Naive thymus-derived CD4-positive, alpha-beta T cell (primary cell): ENCODE data around the gene GBE1. TPM values are rescaled to one million over a fixed set of nuclear protein-coding genes. Genes with fewer than 3 reads are reported as not detected.

ENCODE experiments used
- ATAC-seq: fragments of 150-1000 bp; cut with Tn5 transposase; 2 replicates; pipeline ENCODE4 v1.10.0; 2021; ENCODE audit warnings: mild to moderate bottlenecking, moderate library complexity
- CTCF ChIA-PET: fragments of 350-600 bp; sonication (Branson Sonifier 250); formaldehyde crosslinking; loops from one replicate; lab custom pipeline; 2021; ENCODE audit warnings: antibody characterized with exemption; lab: Charles Lee
- POLR2A ChIA-PET: fragments of 350-600 bp; sonication (Branson Sonifier 250); formaldehyde crosslinking; loops from one replicate; lab custom pipeline; 2021; ENCODE audit warnings: antibody characterized with exemption, inconsistent platforms; lab: Charles Lee
- DNase-seq, 9 donors: peaks; one replicate each; pipeline versions ENCODE4 v3.0.0 to v3.0.0-alpha.2; 2020 to 2022; ENCODE audit warnings: mixed read lengths in 1 of 9
- H3K27ac ChIP-seq: one replicate; pipeline ENCODE4 v1.7.0; 2013; ENCODE audit warnings: mild to moderate bottlenecking, low read depth, low read length, moderate library complexity
- H3K27me3 ChIP-seq, 2 donors: one replicate each; pipeline ENCODE4 v1.7.0; 2013; ENCODE audit warnings: low read length in 2 of 2, mild to moderate bottlenecking in 2 of 2, moderate library complexity in 2 of 2; ENCODE audit not compliant: control insufficient read depth in 2 of 2, insufficient read depth in 2 of 2
- H3K36me3 ChIP-seq, 3 experiments: 1 replicate in 2 of 3; 2 replicates in 1 of 3; pipeline ENCODE4 v1.7.0; 2013; ENCODE audit warnings: low read length in 3 of 3, mild to moderate bottlenecking in 3 of 3, moderate library complexity in 1 of 3; ENCODE audit not compliant: insufficient read depth in 3 of 3, control insufficient read depth in 2 of 3
- H3K4me1 ChIP-seq, 2 donors: one replicate each; pipeline ENCODE4 v1.7.0; 2013; ENCODE audit warnings: low read length in 2 of 2, mild to moderate bottlenecking in 2 of 2, moderate library complexity in 1 of 2; ENCODE audit not compliant: control insufficient read depth in 2 of 2, insufficient read depth in 2 of 2
- H3K4me3 ChIP-seq: 2 replicates; pipeline ENCODE4 v1.7.0; 2013; ENCODE audit warnings: mild to moderate bottlenecking, low read length
- H3K9me3 ChIP-seq, 3 experiments: 1 replicate in 2 of 3; 2 replicates in 1 of 3; pipeline ENCODE4 v1.7.0; 2013; ENCODE audit warnings: low read length in 3 of 3; ENCODE audit not compliant: control insufficient read depth in 2 of 3
- H3K27ac Mint-ChIP-seq, 9 donors: one replicate each; pipeline ENCODE4 v1.8.0; 2020 to 2022; ENCODE audit warnings: mixed read lengths in 9 of 9, mild to moderate bottlenecking in 8 of 9, moderate library complexity in 5 of 9, inconsistent platforms in 2 of 9
- H3K27me3 Mint-ChIP-seq, 5 donors: one replicate each; pipeline ENCODE4 v1.8.0; 2021 to 2022; ENCODE audit warnings: mixed read lengths in 5 of 5, mild to moderate bottlenecking in 1 of 5
- H3K36me3 Mint-ChIP-seq, 5 donors: one replicate each; pipeline ENCODE4 v1.8.0; 2020 to 2022; ENCODE audit warnings: mixed read lengths in 5 of 5, mild to moderate bottlenecking in 3 of 5, inconsistent platforms in 1 of 5
- H3K4me1 Mint-ChIP-seq, 7 donors: one replicate each; pipeline ENCODE4 v1.8.0; 2020 to 2022; ENCODE audit warnings: mixed read lengths in 7 of 7, mild to moderate bottlenecking in 3 of 7, inconsistent platforms in 1 of 7
- H3K4me3 Mint-ChIP-seq, 10 donors: one replicate each; pipeline ENCODE4 v1.8.0; 2020 to 2022; ENCODE audit warnings: mild to moderate bottlenecking in 10 of 10, mixed read lengths in 10 of 10, moderate library complexity in 6 of 10, inconsistent platforms in 2 of 10
- H3K9me3 Mint-ChIP-seq, 11 donors: one replicate each; pipeline ENCODE4 v1.8.0; 2020 to 2022; ENCODE audit warnings: mixed read lengths in 11 of 11, mild to moderate bottlenecking in 4 of 11, inconsistent platforms in 1 of 11, moderate library complexity in 1 of 11
- intact Hi-C, 2 donors: fragments of 100-400 bp; cut with micrococcal nuclease; formaldehyde crosslinking; loops; one replicate each; pipeline ENCODE4 v1.15.1; 2023
- polyA plus RNA-seq, 2 donors: library from polyadenylated mRNA; unstranded; fragments of 300-500 nt; fragmentation: Illumina TruSeq; gene quantifications; one replicate each; pipeline ENCODE4 v1.2.3, GENCODE V29; 2021
- total RNA-seq, 6 experiments: library from RNA in 5 of 6; stranded (reverse) in 5 of 6; gene quantifications; 1 replicate in 5 of 6; 2 replicates in 1 of 6; pipeline ENCODE4 v1.2.3 and lab custom pipeline; 2021 to 2026

Gene GBE1
- total and polyA plus RNA-seq, 7 experiments from 2014 or later, result 6.5 to 33.2 (median 8.3) TPM

DNA sequence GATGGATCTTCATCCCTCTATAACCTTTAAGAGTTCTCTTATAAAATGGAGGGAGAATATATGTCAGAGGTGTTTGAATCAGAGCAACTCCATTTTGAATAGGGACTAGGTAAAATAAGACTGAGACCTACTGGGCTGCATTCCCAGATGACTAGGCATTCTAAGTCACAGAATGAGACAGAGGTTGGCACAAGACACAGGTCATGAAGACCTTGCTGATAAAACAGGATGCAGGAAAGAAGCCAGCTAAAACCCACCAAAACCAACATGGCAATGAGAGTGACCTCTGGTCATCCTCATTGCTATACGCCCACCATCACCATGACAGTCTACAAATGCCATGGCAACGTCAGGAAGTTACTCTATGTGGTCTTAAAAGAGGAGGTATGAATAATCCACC is 211.0 kb downstream of the GBE1 start:
- CTCF ChIA-PET, result no interaction called here

DNA sequence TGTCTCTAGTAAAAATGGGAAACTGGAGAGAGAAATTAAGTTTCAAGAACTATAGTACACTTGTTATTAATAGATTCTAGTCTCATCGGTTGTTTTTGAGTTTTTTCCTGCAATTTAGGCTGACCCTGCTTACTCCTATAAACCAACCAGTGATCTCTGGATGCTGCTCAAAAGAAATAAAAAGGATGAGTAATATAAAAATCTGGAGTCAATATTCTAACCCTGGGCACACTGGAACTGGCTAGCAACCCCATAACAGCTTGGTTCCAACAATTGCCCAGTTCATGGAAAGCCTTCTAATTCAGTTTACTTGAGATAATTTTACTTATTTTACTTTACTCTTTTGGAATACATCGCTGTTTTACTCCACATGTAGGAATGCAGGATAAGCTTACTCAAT is 211.6 kb downstream of the GBE1 start:
- Histone ChIP-seq H3K4me3 (no peak overlapping the region), H3K9me3 (no peaks in the 10 kb centered on the region), H3K36me3 (no peaks in the 10 kb centered on the region), H3K4me1 (no peaks in the 10 kb centered on the region), H3K27ac (no peak overlapping the region), H3K27me3 (no peaks in the 10 kb centered on the region)
- H3K36me3 Mint-ChIP-seq, result peaks cover 15 to 35% (median 23%) of the 10 kb centered on the region in 5 donors
- peaks cover 0 to 5% (median 0%) of the 10 kb centered on the region in 7 donors for H3K4me1 Mint-ChIP-seq
- no peaks in the 10 kb centered on the region for H3K27me3 Mint-ChIP-seq
- peaks cover 0 to 31% (median 13%) of the 10 kb centered on the region in 11 donors for H3K9me3 Mint-ChIP-seq
- ATAC-seq (no peak), DNase-seq (no peak)
- ChIA-PET POLR2A (no interaction called here), CTCF (no interaction called here)
- no peak overlapping the region for H3K27ac Mint-ChIP-seq
- no peak overlapping the region for H3K4me3 Mint-ChIP-seq
- intact Hi-C loops, result no loop called here

More for the DNA sequence above, 211.0 kb downstream of the GBE1 start:
- intact Hi-C loops, result no loop called here
- Histone ChIP-seq H3K4me3 (no peak overlapping the region), H3K27me3 (no peaks in the 10 kb centered on the region), H3K9me3 (no peaks in the 10 kb centered on the region), H3K27ac (no peak overlapping the region), H3K36me3 (no peaks in the 10 kb centered on the region), H3K4me1 (no peaks in the 10 kb centered on the region)
- Mint-ChIP-seq H3K27ac (no peak overlapping the region), H3K9me3 (peaks cover 0 to 31% (median 13%) of the 10 kb centered on the region in 11 donors), H3K4me3 (no peak overlapping the region), H3K4me1 (peaks cover 0 to 5% (median 0%) of the 10 kb centered on the region in 7 donors), H3K36me3 (peaks cover 15 to 35% (median 23%) of the 10 kb centered on the region in 5 donors), H3K27me3 (no peaks in the 10 kb centered on the region)
- ATAC-seq, result no peak
- POLR2A ChIA-PET, result no interaction called here
- DNase-seq, result no peak

GRCh38 chr3:81549388-81549787 is 212.1 kb downstream of the GBE1 start:
- Histone ChIP-seq H3K4me3 (no peak overlapping the region), H3K4me1 (no peaks in the 10 kb centered on the region), H3K27me3 (no peaks in the 10 kb centered on the region), H3K27ac (no peak overlapping the region), H3K9me3 (no peaks in the 10 kb centered on the region), H3K36me3 (no peaks in the 10 kb centered on the region)
- Mint-ChIP-seq H3K4me3 (no peak overlapping the region), H3K27me3 (no peaks in the 10 kb centered on the region), H3K27ac (no peak overlapping the region), H3K36me3 (peaks cover 15 to 35% (median 23%) of the 10 kb centered on the region in 5 donors), H3K9me3 (peaks cover 0 to 31% (median 13%) of the 10 kb centered on the region in 11 donors), H3K4me1 (peaks cover 0 to 1% (median 0%) of the 10 kb centered on the region in 7 donors)
- no peak for DNase-seq
- ChIA-PET POLR2A (no interaction called here), CTCF (no interaction called here)
- no peak for ATAC-seq
- intact Hi-C loops, result no loop called here

- Mint-ChIP-seq H3K9me3 (peaks cover 0 to 17% (median 7%) of the 10 kb centered on the region in 11 donors), H3K36me3 (peaks cover 4 to 21% (median 14%) of the 10 kb centered on the region in 5 donors), H3K4me1 (peaks cover 0 to 1% (median 0%) of the 10 kb centered on the region in 7 donors), H3K4me3 (no peak overlapping the region), H3K27me3 (no peaks in the 10 kb centered on the region), H3K27ac (no peak overlapping the region)
- no peaks in the 10 kb centered on the region for H3K27me3 ChIP-seq
- H3K27ac ChIP-seq, result no peak overlapping the region
- ATAC-seq (no peak), DNase-seq (no peak)
- no peaks in the 10 kb centered on the region for H3K9me3 ChIP-seq
- ChIA-PET POLR2A (no interaction called here), CTCF (interaction anchor here (0.7 kb wide), 1 partner anchor 36 kb away, joined by 3 read pairs; no protein-coding TSS in a partner anchor)
- no peaks in the 10 kb centered on the region for H3K4me1 ChIP-seq
- no peak overlapping the region for H3K4me3 ChIP-seq
- no peaks in the 10 kb centered on the region for H3K36me3 ChIP-seq
- intact Hi-C loops, result no loop called here
Measured at GRCh38 chr3:81545572-81545971, 215.9 kb downstream of the GBE1 start.

GRCh38 chr3:81544385-81544784 is 217.1 kb downstream of the GBE1 start:
- ChIA-PET POLR2A (no interaction called here), CTCF (no interaction called here)
- Histone ChIP-seq H3K4me1 (no peaks in the 10 kb centered on the region), H3K27ac (no peak overlapping the region), H3K4me3 (no peak overlapping the region), H3K36me3 (no peaks in the 10 kb centered on the region), H3K27me3 (no peaks in the 10 kb centered on the region), H3K9me3 (no peaks in the 10 kb centered on the region)
- Mint-ChIP-seq H3K36me3 (peaks cover 4 to 15% (median 11%) of the 10 kb centered on the region in 5 donors), H3K27me3 (no peaks in the 10 kb centered on the region), H3K4me1 (no peaks in the 10 kb centered on the region), H3K27ac (no peak overlapping the region), H3K4me3 (no peak overlapping the region), H3K9me3 (peaks cover 0 to 8% (median 3%) of the 10 kb centered on the region in 11 donors)
- ATAC-seq (no peak), DNase-seq (no peak)
- intact Hi-C loops, result no loop called here

DNA sequence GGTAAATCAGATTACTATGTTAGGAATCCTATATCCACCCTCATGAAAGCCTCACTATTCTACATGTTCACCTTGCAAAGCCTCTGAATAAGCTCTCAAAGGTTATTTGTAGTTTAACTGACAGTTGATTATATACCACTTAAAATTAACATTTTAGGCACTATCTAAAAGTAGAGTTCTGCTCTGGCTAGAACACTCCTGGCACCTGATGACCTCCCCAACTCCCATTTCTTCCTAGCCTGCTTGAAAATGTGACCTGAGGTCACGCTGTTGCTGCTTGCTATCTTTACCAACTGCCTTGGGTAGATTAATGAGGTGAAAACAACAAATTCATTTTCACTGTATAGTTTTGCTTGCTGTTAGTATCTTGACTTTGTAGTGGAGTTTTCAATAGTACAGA is 220.7 kb downstream of the GBE1 start:
- no peaks in the 10 kb centered on the region for H3K27me3 Mint-ChIP-seq
- H3K36me3 Mint-ChIP-seq, result peaks cover 0 to 12% (median 5%) of the 10 kb centered on the region in 5 donors
- intact Hi-C loops, result no loop called here
- Histone ChIP-seq H3K4me1 (no peaks in the 10 kb centered on the region), H3K27me3 (no peaks in the 10 kb centered on the region), H3K36me3 (no peaks in the 10 kb centered on the region), H3K4me3 (no peak overlapping the region), H3K27ac (no peak overlapping the region), H3K9me3 (no peaks in the 10 kb centered on the region)
- H3K27ac Mint-ChIP-seq, result no peak overlapping the region
- ATAC-seq (no peak), DNase-seq (no peak)
- no peaks in the 10 kb centered on the region for H3K9me3 Mint-ChIP-seq
- no peak overlapping the region for H3K4me3 Mint-ChIP-seq
- no peaks in the 10 kb centered on the region for H3K4me1 Mint-ChIP-seq
- ChIA-PET POLR2A (no interaction called here), CTCF (no interaction called here)

DNA sequence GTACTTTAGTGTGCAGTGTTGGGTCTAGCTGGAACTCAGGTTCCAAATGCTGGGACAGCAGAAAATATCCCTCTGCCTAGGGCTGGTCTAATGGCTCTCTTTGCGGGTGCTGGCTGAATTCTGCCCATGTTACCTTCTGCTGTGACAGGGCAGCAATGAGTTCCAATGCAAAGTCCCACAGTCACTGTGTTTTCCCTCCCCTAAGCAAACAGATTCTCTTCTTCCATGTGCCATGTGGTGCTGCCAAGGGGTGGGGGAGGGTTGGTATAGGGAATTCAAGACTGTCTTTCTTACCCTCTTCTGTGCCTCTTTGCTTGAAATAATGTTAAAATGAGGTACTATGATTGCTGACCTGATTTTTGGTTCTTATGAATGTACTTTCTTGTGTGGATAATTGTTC is 229.6 kb downstream of the GBE1 start:
- no peak overlapping the region for H3K4me3 ChIP-seq
- H3K27me3 Mint-ChIP-seq, result no peaks in the 10 kb centered on the region
- ATAC-seq (no peak), DNase-seq (no peak)
- H3K27ac Mint-ChIP-seq, result no peak overlapping the region
- no peaks in the 10 kb centered on the region for H3K9me3 ChIP-seq
- ChIA-PET CTCF (no interaction called here), POLR2A (no interaction called here)
- H3K4me1 Mint-ChIP-seq, result no peaks in the 10 kb centered on the region
- no peak overlapping the region for H3K4me3 Mint-ChIP-seq
- H3K36me3 Mint-ChIP-seq, result peaks cover 37 to 77% (median 65%) of the 10 kb centered on the region in 5 donors
- H3K4me1 ChIP-seq, result no peaks in the 10 kb centered on the region
- H3K9me3 Mint-ChIP-seq, result peaks cover 6 to 38% (median 15%) of the 10 kb centered on the region in 11 donors
- intact Hi-C loops, result no loop called here
- no peak overlapping the region for H3K27ac ChIP-seq
- H3K36me3 ChIP-seq, result no peaks in the 10 kb centered on the region
- no peaks in the 10 kb centered on the region for H3K27me3 ChIP-seq
